Stimulated activated CD8-positive, alpha-beta memory T cell treated with anti-CD3 and anti-CD28 coated beads, Interleukin-2, amount 100 ng/mL, for 1 hour (primary cell): ENCODE measurements around the gene ACVR1B.

Experiments used
- DNase-seq, 2 donors: peaks; one replicate each; pipeline ENCODE4 v3.0.0-alpha.2; 2020; ENCODE audit warnings: low read depth in 2 of 2

ACVR1B gene

GRCh38 chr12:52020539-52021336, 69.2 kb downstream of the ACVR1B start:
- no peak for DNase-seq

GRCh38 chr12:52022841-52023181, 71.3 kb downstream of the ACVR1B start:
- no peak for DNase-seq

- DNase-seq: peak; percentile 83 to 88
Observed at GRCh38 chr12:52023182-52023975, 71.9 kb downstream of the ACVR1B start.

DNA sequence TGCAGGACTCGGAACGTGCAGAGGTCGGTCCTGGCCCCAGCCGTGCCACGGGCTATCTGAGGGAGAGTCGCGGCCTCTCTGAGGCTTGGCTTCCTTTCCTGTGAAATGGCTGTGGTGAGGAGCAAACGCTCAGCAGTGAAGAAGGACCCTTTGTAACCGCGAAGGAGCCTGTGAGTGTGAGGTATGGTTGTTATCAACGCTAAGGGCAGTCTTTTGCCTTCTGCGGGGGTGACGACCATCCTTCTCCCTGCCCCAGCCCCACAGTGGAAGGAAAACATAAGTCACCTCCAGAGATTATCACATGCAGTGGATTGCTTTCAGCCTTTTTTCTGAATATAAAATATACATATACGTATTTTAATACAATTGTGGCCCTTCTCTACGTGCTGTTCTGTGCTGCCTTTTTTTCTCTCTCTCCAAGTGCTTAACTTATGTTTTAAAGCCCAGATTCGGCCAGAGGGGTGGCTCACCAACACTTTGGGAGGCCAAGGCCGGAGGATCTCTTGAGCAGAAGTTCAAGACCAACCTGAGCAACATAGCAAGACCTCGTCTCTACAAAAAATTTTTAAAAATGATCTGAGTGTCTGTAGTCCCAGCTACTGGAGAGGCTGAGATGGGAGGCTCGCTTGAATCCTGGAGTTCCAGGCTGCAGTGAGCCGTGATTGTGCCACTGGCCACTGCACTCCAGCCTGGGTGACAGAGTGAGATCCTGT, 72.6 kb downstream of the ACVR1B start:
- DNase-seq: no peak

- DNase-seq: no peak
Observed at GRCh38 chr12:52024845-52025230, 73.3 kb downstream of the ACVR1B start.

DNA sequence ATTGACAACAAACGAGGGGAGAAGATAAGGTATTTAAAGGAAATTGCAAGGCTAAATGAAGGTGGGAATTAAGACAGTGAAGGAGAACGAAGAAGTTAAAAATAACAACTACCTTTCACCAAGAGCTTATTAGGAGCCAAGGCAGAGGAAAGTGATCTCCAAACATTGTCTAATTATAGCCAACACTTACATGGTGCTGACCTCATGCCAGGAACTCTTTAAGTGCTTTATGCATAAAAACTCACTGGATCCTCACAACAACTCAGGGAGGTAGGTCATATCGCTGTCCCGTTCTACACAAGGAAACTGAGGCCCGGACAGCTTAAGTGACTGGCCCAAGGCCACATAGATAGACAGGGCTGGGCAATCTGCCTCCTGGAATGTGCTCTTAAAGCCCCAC, 74.8 kb downstream of the ACVR1B start:
- no peak for DNase-seq

DNA sequence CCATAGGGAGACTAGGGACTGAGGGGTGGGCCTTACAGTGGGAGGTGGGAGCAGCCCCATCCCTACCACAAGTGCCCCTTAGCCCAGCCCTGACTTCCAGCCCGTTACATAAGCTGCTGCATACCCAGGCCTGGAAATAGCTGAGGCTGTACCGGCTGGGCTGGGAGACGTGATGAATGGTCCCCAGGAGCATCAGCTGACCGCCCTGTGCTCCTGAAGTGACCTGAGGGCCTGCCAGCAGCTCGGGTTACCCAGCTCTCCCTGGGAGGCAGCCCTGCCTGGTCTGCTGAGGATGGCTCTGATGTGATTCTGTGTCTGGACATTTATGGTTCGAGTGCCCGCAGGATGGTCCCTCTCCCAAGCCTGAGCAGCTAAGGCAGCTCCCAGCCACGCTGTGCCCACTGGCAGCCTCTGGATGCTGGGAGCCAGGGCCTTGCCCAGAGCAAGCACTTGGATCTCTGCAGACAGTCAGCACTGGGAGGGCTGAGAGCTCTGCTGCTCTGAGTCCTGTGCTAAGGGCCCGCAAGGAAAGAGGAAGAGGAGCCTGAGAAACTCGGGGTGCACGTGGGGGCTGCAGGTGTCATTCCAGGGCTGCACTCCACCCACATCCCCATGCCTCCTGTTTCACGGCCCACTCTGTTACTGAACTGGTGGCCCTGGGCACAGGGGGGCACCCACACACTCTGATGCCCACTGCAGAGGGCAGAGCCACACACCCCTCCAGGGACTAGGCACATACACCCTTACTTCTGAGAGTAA, 75.8 kb downstream of the ACVR1B start:
- no peak for DNase-seq

- DNase-seq: no peak
Observed at GRCh38 chr12:52029685-52030084, 78.2 kb downstream of the ACVR1B start.

DNA sequence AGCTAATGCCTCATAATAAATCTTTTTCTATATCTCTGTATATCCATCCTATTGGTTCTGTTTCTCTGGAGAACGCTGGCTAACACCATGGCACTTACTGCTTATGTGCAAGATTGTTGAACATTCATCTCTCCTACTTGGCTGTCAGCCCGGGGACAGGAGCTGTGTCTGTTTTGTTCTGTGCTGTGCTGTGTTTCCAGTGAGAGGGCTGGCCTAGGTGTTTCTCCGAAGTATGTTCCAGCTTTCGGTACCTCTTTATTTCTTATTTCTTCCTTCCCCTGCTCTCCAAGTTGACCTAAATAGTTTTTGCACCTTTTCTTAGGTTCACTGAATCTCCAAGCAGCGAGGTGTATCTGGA, 80.9 kb downstream of the ACVR1B start:
- no peak for DNase-seq

DNA sequence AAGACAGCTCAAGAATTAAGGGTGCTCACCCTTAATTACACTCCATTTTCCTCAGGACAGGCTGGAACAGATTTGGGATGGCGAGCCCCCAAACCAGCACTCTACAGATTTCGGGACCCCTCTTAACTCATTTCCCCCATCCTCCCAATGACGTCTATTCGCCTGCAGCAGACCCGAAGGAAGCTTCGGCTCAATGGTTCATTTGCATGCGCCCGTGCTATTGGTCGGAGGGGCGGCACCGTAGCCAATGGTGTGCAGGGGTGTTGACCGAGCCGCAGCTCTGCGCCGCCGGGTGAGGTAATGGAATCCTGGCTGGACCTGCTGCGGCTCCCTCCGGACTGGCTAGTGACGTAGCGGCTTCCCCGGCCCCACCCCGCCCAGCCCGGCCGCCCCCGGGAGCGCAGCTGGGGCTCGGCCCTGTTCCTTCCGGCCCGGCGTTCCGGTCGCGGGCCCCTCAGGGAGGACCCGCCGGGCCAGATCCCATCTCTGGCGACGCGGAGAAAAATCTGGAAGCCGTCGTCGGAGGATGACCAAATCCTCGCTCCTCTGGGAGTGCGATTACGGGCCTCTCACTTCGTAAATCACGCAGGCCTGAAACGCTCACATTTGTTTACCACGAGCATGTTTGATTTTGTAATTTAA, 81.4 kb downstream of the ACVR1B start:
- peak; percentile 83 to 85 for DNase-seq

- DNase-seq: no peak
Observed at GRCh38 chr12:52033446-52034140, 82.1 kb downstream of the ACVR1B start.

DNA sequence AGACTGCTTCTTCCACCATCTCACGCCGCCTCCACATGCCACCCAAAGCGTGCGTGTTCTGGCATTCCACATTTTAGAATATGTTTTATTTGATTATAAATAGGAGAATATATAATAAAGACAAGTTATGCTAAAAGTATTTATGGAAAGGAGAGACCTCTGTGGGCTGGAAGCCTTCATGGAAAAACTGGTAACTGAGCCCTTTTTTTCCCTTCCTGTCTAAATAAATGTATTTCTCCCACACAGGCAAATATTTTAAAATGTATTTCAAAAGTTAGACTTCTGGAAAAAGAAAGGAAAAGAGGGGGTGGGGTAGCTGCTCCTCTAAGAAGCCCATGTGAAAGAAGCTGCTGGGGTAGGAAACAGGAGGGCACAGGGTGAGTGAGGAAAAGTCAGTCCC, 83.7 kb downstream of the ACVR1B start:
- no peak for DNase-seq

DNA sequence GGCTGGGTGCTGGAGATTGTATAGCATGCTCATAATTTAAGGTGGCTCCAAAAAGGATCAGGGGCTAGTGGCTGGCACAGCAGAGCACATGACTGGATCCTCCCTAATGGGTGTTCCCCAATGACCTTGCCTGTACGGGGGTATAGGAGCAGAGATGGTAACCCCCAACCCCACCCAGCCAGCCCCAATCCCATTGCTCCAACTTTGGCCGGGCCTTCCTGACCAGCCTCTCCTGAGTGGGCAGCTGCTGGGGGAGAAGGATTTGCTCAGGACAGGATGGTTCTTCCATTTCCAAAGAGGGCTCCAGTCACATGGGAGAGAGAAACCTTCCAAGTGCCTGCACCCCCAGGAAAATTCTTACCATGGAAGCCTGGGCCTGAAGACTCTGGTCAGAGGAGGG, 84.4 kb downstream of the ACVR1B start:
- DNase-seq: no peak

GRCh38 chr12:52036587-52037171, 85.2 kb downstream of the ACVR1B start:
- peak; percentile 77 to 85 for DNase-seq

- DNase-seq: no peak
Observed at GRCh38 chr12:52037248-52037861, 85.9 kb downstream of the ACVR1B start.

DNA sequence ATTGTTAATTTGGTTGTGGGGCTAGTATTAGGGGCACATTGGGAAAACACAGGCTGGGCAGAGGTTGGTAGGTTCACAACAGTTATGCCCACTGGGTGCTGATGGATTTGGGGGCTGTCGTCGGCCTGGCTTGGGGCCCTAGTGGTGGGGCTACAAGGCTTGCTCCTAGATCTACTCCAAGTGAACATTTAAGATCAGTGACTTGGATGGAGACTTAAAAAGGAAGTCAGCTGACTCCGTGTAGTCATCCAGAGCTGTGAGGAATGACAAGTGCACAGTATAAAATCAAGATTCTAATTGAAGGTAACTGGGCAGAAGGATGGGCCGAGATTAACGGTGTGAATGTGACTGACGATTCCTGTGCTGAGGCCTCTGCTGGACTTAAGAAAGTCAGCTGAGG, 86.9 kb downstream of the ACVR1B start:
- no peak for DNase-seq

GRCh38 chr12:52041035-52041434, 89.5 kb downstream of the ACVR1B start:
- no peak for DNase-seq

DNA sequence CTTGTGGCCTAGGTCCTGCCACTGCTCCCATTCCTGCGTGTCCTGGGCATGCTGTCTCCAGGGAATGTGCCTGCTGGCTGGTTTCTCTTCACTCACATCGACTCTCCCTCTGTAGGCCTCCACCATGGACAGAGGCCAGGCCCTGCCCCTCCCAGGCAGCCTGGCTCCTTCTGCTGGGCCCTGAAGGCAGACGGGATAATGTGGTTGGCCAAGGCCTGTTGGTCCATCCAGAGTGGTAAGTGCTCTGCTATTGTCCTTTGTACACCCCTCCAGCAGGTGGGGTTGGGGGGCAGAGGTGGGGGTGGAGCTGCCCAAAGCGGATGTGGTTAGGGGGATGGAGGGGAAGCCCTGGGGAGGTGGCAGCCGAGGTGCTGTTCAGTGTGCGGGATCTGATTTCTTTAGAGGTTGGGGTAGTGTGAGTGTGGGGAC, 90.2 kb downstream of the ACVR1B start:
- DNase-seq: no peak

- no peak for DNase-seq
Observed at GRCh38 chr12:52042706-52043385, 91.3 kb downstream of the ACVR1B start.
